GM21423 (cell line): ENCODE measurements around the gene ZNF835.

Source experiments
- ATAC-seq: cut with Tn5 transposase; IDR thresholded peaks from one replicate; pipeline ENCODE4 v1.9.1; 2021; ENCODE audit warnings: mild to moderate bottlenecking, moderate library complexity; ENCODE audit not compliant: unreplicated experiment

Gene ZNF835

DNA sequence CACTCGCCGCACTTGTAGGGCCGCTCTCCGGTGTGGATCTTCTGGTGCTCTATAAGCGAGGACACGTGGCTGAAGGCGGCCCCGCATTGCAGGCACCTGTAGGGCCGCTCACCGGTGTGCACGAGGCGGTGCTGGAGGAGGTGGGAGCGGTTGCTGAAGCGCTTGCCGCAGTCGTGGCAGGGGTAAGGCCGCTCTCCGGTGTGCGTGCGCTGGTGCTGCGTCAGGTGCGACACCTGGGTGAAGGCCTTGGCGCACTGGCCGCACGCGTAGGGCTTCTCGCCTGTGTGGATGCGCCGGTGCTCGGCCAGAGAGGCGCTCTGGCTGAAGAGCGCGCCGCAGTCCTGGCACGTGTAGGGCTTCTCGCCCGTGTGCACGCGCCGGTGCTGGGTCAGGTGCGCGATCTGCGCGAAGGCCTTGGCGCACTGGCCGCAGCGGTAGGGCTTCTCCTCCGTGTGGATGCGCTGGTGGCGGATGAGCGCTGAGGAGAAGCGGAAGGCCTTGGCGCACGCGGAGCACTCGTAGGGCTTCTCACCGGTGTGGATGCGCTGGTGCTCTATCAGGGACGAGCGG lies 7.5 kb downstream of the ZNF835 start:
- no peak for ATAC-seq

DNA sequence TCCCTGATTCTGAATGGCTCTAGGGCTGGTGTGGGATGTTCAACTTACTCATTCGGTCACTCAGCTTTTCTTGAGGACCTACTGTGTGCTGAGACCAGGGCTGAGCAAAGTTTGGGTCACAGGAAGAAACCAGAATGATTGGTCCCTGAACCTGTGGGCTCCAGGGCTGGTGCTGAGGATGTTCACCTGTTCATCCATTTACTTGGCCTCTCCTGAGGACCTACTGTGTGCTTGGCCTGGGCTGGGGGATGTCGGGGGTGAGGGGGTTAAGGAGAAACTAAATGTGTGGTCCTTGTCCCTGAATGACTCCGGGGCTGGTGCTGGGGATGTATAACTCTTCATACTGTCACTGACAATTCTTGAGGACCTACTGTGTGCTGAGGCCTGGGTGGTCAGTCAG lies 10.3 kb downstream of the ZNF835 start:
- ATAC-seq: no peak

DNA sequence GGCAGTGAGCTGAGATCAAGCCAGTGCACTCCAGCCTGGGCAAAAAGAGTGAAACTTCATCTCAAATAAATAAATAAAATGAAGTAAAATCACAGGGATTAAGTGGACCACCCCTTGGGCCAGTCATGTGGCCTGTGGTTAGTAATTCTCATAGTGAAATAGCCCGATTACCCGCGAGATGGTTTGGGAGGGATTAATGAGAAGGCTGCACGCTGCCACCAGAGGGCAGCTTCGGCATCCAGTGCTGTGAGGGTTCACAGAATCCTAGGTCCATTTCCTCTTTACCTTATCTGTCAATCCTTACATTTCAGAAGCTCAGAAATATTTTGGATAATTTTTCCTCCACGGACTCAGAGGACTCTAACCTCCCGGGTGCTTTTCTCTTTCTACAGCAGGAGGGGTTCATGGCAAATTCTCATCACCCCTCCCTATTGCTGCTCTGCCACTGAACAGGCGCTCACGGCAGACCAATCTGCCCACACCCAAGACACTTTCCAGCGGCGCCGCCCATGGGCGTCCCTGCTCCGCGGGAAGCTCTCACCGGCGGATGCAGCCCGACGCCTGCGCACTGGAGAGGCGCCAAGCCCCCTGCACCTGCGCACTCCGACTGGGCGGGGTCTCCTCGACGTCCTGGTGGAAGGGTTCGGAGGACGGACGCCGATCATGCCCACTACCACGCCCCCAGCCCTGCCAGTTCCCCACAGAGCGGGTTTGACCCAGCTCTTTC lies 11.0 kb downstream of the ZNF835 start:
- ATAC-seq: no peak

DNA sequence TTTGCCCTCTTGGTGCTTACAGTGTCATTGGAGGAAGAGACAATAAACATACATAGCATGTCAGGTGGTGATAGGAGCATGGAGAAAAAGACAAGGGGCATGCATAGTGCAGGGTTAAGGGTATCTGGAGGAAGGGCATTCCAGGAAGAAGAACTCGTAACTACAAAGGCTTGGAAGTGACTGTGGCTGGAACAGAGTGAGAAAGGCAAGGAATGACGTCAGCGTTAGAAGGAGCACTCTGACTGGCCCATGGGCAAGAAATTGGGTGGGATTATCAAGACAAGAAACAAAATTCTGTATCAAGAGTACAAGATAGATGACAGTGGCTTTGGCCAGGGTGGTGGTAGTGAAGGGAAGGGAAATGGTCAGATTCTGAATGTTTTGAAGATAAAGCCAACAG lies 17.4 kb downstream of the ZNF835 start:
- ATAC-seq: no peak

DNA sequence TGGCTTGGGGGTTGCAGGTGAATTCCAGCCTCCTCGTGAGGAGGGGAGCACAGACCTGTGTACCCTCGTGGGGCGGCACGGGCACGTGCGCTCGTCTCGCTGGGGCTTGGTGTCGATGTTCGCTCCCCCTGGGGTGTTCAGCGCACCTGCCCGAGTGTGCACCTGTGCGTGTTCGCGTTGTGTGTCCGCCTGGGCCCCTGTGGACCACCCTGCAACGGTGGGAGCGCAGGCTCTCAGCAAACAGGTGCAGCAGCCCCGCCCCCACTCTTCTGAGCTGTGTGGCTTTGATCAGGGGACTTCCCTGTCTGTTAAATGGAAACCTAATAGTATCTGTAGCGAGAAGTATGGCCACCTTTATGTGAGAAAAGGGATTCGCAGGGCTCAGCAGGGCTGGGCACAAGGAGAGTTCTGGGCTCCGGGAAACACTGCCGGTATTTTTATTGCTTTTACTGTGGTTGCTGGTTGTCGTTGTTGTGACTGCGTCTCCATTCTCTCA lies 28.0 kb downstream of the ZNF835 start:
- ATAC-seq: no peak

DNA sequence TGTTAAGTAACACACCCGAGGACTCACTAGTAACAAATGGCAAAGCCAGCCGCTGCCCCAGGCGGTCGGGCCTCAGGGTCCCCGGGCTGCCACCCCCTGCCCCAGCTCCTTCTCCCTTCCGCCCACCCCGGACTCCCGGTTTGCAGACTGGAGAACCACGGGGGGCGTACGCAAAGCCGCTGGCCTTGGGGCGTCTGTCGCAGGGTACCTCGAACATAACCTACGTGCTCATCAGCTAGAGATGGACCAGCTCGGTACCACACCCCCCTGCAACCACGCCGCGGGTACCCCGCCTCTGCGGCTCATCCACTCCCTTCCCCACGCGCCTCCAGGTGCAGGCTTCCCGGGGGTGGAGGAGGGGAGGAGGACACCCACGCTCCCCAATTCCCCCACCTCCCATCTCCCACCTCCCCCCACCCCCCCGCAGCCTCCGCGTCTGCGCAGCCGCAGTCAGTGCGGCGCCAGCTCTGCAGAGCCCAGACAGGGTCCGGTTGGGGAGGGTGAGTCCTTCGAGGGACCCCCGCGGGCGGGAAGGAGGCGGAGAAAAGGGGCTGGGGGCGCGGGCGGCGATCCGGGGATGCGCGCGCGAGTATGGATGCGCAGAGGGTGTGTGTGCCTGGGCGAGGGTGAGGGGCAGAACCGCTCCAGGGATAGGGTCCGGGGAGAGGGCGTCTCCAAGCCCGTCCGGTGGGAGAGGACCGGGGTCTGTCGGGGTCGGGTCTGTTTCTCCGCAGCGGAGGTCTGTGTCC lies 28.7 kb downstream of the ZNF835 start, which contains the start of gene SMIM17:
Gene SMIM17 (plus strand): TSS at position 449 of the 749 bp plus-strand sequence. CDS start 2,509 bp downstream, outside the sequence.
- ATAC-seq: no peak

DNA sequence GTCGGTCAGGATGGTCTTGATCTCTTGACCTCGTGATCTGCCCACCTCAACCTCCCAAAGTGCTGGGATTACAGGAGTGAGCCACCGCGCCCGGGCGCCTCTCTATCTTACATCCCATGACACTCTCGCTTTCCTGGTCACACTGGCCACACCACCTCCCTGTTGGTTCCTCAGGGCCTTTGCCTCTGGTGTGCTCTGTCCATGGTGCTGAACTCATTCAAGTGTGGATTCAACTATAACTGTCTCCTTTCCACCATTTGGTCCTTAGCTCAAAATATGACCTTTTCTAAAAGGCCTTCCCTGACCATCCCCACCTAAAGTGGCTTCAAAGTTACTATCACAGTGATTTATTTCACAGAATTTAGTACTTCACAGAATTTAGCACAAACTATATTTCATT lies 32.3 kb downstream of the ZNF835 start:
- ATAC-seq: no peak

DNA sequence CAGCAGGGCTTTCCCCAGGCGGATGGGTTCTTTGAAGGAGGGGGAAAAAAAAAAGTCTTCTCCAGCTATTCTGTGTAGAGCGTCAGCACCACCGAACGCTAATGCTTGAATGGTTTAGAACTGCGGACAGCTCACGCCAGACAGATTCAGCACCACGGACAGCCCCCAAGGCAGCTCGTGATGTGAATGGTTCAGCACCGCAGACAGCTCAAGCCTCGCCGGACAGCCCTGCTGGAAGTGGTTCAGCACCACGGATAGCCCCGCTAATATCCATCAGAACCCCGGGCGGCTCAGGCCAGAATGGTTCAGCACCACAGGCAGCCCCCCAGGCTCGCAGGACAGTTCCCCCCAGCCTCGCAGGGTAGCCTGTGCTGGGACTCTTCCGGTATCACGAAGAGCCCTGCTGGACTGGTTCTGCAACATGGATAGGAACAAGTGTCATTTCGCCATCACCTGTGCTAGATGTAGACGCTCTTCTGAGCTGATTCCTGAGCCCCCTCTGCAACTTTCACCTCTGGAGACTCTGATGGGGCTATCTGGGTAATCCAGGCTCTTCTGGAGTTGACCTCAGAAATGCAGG lies 33.5 kb downstream of the ZNF835 start:
- ATAC-seq: no peak

DNA sequence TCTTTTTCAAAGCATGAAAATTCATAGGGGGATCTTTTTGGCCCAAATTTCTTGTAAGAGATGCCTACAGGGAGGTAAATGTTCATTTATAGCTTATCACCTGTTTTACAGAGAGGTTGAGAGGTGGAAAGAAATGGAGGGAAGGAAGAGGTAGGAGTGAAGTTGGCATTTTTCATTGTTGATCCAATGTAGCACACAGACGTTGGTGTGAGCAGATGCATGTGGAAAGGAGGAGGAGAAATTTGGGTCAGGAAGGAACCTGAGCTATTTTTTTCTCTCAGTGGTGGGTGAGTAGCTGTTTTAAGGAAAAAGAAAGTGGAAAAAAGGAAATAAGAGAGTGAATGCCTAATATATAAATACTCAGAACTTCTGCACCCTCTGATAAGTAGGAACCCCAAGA lies 38.5 kb downstream of the ZNF835 start:
- ATAC-seq: no peak

DNA sequence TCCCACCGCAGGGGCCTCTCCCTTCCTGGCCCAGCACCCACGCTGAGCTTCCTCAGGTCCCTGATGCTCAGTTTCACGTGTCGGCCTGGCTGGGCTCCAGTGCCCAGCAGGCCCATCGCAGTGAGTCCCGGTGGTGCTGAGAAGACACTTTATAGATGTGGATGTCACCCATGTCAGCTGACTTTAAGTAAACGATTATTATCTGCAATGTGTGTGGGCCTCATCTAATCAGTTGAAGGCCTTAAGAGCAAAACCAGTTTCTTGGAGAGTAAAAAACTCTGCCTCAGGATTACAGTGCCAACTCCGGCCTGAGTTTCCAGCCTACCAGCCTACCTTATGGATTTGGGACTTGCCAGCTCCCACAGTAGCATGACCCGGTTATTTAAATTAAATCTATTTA lies 45.8 kb downstream of the ZNF835 start:
- ATAC-seq: no peak

DNA sequence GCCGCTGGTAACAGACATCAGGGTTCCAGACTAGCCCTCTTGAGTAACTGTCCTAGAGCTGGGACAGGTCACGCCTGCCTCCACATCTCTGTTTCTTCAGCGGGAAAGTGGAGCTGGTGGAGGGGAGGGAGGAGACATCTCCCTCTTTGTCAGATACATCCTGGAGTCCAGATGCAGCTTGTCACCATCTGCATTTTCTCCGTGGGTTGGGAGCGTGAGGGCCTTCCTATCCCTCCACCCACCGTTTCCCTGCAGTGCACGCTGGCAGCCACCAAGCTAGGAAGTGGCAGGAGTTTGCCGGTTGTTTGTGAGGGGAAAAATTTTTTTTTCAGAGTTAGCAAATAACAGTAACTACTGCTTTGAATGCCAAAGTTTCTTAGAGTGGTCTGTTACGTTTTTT lies 48.6 kb downstream of the ZNF835 start:
- no peak for ATAC-seq

DNA sequence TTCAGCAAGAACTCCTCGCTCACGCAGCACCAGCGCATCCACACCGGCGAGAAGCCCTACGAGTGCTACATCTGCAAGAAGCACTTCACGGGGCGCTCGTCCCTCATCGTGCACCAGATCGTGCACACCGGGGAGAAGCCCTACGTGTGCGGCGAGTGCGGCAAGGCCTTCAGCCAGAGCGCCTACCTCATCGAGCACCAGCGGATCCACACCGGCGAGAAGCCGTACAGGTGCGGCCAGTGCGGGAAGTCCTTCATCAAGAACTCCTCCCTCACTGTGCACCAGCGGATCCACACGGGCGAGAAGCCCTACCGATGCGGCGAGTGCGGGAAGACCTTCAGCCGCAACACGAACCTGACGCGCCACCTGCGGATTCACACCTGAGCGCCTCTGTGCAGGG lies 49.2 kb downstream of the ZNF835 start:
- ATAC-seq: no peak

DNA sequence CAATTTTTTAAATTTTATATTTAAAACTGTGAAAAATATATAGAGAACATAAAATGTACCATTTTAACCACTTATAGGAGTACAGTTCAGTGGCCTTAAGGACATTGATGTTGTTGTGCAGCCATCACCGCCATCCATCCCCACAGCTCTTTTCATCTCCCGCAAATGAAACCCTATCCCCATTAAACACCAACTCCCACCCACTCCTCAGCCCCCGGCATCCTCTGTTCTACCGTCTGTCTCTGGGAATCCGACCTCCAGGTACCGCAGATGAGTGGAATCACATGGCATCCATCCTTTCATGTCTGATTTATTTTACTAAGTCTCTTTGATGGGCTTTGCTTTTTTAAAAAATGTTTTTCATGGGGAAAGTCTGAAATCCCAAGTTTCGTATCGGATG lies 52.4 kb downstream of the ZNF835 start:
- no peak for ATAC-seq

DNA sequence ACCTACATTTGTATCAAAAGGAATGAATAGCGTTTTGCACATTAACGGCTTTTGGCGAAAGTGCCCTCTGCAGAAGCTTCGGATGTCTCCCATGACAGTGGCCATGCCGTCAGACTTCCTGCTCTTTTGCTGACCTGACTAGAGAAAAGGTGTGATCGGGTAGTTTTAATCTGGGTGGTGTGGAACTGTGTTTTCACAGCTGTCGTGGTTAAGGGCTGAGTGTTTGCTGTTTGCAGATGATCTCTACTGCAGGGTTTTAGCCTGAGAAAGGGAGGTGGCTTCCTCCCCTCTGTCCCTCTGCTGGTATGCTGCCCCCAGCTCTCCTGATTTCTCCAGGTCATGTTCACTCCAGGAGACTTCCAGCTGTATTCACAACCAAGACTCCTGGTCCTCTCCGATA lies 54.0 kb downstream of the ZNF835 start:
- ATAC-seq: no peak

DNA sequence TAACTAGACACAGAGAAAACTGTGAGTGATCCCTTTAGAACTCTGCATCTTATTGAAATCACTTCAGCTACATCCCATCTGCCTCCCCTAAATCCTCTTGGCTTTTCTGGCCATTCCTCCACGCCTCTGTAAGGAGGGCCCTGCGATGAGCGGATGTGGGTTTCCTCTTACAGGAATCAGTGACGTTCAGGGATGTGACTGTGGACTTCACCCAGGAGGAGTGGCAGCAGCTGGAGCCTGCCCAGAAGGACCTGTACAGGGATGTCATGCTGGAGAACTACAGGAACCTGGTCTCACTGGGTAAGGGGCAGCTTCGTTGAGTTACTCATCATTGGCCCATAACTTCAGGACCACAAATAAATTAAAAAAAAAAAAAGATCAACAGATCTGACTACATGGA lies 57.9 kb downstream of the ZNF835 start:
- no peak for ATAC-seq

DNA sequence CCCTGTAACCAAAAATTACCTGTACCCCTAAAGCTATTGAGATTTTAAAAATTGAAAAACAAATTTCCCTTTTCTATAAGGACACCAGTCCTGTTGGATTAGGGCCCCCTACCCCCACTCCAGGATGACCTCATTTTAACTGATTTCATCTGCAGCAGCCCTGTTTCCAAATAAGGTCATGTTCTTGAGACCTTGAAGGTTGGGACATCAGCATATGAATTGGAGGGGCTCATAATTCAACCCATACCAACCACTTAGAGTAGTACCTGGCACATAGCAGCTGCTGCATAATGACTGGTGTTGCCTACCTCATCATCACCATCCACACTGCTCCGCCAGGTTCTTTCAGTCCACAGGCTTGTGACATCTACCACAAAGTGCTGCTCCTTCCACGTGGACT lies 58.8 kb downstream of the ZNF835 start:
- ATAC-seq: no peak
